HepG2 (cell line): ENCODE results near the gene CPEB3. TPM values are rescaled to one million over a fixed set of nuclear protein-coding genes. Genes with fewer than 3 reads are reported as not detected.

Experiments used
- ARID2 ChIP-seq: sonication (generic); formaldehyde crosslinking; IDR thresholded peaks from 2 replicates; pipeline ENCODE4 v1.8.1; 2022; ENCODE audit warnings: mild to moderate bottlenecking, missing genetic modification reagents, borderline replicate concordance
- GLMP ChIP-seq: sonication (generic); formaldehyde crosslinking; IDR thresholded peaks from 2 replicates; pipeline ENCODE4 v1.9.0; 2021; ENCODE audit warnings: missing genetic modification reagents, mild to moderate bottlenecking, borderline replicate concordance
- GTF2F1 ChIP-seq: fragments of 150-350 bp; IDR thresholded peaks from 2 replicates; pipeline ENCODE4 v1.6.1; 2014; ENCODE audit warnings: low read length
- HDAC2 ChIP-seq: sonication (generic); formaldehyde crosslinking; IDR thresholded peaks from 2 replicates; pipeline ENCODE4 v1.4.0; 2020; ENCODE audit warnings: missing genetic modification reagents
- NCOR1 ChIP-seq: fragments of 200-600 bp; sonication (generic); IDR thresholded peaks from 2 replicates; pipeline ENCODE4 v1.7.0; 2017; ENCODE audit warnings: antibody characterized with exemption, low read length, borderline replicate concordance
- POGK ChIP-seq: sonication (generic); formaldehyde crosslinking; conservative IDR thresholded peaks from 2 replicates; pipeline ENCODE4 v1.8.0; 2022; ENCODE audit warnings: mild to moderate bottlenecking, moderate library complexity, missing genetic modification reagents
- PTBP1 ChIP-seq: fragments of 200-400 bp; formaldehyde crosslinking; IDR thresholded peaks from 2 replicates; pipeline ENCODE4 v1.6.1; 2018; ENCODE audit warnings: low read length, low read depth; ENCODE audit not compliant: poor library complexity, severe bottlenecking
- SALL1 ChIP-seq: sonication (generic); formaldehyde crosslinking; IDR thresholded peaks from 2 replicates; pipeline ENCODE4 v1.8.0; 2022; ENCODE audit warnings: mild to moderate bottlenecking, missing genetic modification reagents
- SAP130 ChIP-seq: IDR thresholded peaks from 2 replicates; pipeline ENCODE4 v1.6.1; 2016; ENCODE audit warnings: low read depth
- SMAD3 ChIP-seq: sonication (generic); formaldehyde crosslinking; IDR thresholded peaks from 2 replicates; pipeline ENCODE4 v1.4.0; 2020; ENCODE audit warnings: missing genetic modification reagents
- ZBTB43 ChIP-seq: sonication (generic); formaldehyde crosslinking; conservative IDR thresholded peaks from 2 replicates; pipeline ENCODE4 v1.4.0; 2020; ENCODE audit warnings: missing genetic modification reagents
- ZKSCAN8 ChIP-seq: IDR thresholded peaks from 2 replicates; pipeline ENCODE4 v1.6.1; 2016; ENCODE audit warnings: borderline replicate concordance, missing genetic modification reagents, missing compliant biosample characterization
- ZNF101 ChIP-seq: sonication (generic); formaldehyde crosslinking; IDR thresholded peaks from 2 replicates; pipeline ENCODE4 v1.4.0; 2020; ENCODE audit warnings: mild to moderate bottlenecking, low read depth, missing genetic modification reagents, borderline replicate concordance
- ZNF142 ChIP-seq: sonication (generic); formaldehyde crosslinking; IDR thresholded peaks from 2 replicates; pipeline ENCODE4 v1.4.0; 2020; ENCODE audit warnings: missing genetic modification reagents
- ZNF225 ChIP-seq: sonication (generic); formaldehyde crosslinking; IDR thresholded peaks from 2 replicates; pipeline ENCODE4 v1.4.0; 2020; ENCODE audit warnings: mild to moderate bottlenecking, missing genetic modification reagents
- ZNF589 ChIP-seq: sonication (generic); formaldehyde crosslinking; conservative IDR thresholded peaks from 2 replicates; pipeline ENCODE4 v1.8.0; 2022; ENCODE audit warnings: mild to moderate bottlenecking, moderate library complexity, missing genetic modification reagents
- polyA plus RNA-seq, 8 experiments: library from polyadenylated mRNA; depleted of rRNA in 3 of 8; stranded (reverse) in 7 of 8; unstranded in 1 of 8; fragments of >200 nt; fragmentation: Illumina TruSeq in 4 of 8; extraction: Trizol in 4 of 8; gene quantifications; 2 replicates each; pipeline versions ENCODE4 v1.2.1 to v1.2.3, GENCODE V29; 2011 to 2016; ENCODE audit warnings: low read depth in 4 of 8, missing spikeins in 1 of 8, mixed read lengths in 1 of 8; ENCODE audit not compliant: insufficient read depth in 1 of 8
- total RNA-seq, 5 experiments: library from RNA; depleted of rRNA; stranded (reverse); fragments of >200 nt; fragmentation: Illumina TruSeq; extraction: Trizol; gene quantifications; 2 replicates each; pipeline ENCODE4 v1.2.3, GENCODE V29; 2016; ENCODE audit warnings: low read depth in 1 of 5

Gene CPEB3
- total and polyA plus RNA-seq, 2 of the 13 experiments (the other 11 are each of a cell fraction or from before 2014, with no cell fraction given): 0.66 to 0.70 TPM

GRCh38 chr10:92087750-92088395 is 203.0 kb downstream of the CPEB3 start (continued):
- TF ChIP-seq ZNF142 (CRISPR knock-in tag) (no peak), ZNF101 (CRISPR knock-in tag) (no peak), HDAC2 (CRISPR knock-in tag) (0 out of 2 replicates have a peak, but pooled peaks have one; percentile 31), ZNF589 (CRISPR knock-in tag) (no peak), ZKSCAN8 (CRISPR knock-in tag) (no peak), SAP130 (CRISPR knock-in tag) (peak; percentile 67), POGK (no peak), SALL1 (CRISPR knock-in tag) (no peak; the same call in 1 of the 2 replicates), ZBTB43 (no peak), ZNF225 (CRISPR knock-in tag) (no peak; the same call in 1 of the 2 replicates), NCOR1 (no peak), GLMP (CRISPR knock-in tag) (no peak), GTF2F1 (no peak), ARID2 (no peak), SMAD3 (CRISPR knock-in tag) (peak; percentile 73; the same call in 1 of the 2 replicates), PTBP1 (no peak)
